Kidney (tissue), 14 donors: ENCODE data around the gene PLEKHM2. TPM values are rescaled to one million over a fixed set of nuclear protein-coding genes. Genes with fewer than 3 reads are reported as not detected.

ENCODE experiments used
- DNase-seq, 5 donors: peaks; one replicate each; pipeline ENCODE4 v3.0.0-alpha.2; 2013 to 2020
- FAIRE-seq: peaks from 2 replicates; lab custom pipeline; 2012; peaks lifted over from hg19 to GRCh38; lab: Jason Lieb, UNC
- H3K27ac ChIP-seq, 2 donors: one replicate each; pipeline ENCODE4 v1.7.0; 2013; ENCODE audit warnings: low read depth in 2 of 2, low read length in 2 of 2, inconsistent platforms in 1 of 2
- H3K27me3 ChIP-seq: one replicate; pipeline ENCODE4 v1.7.1; 2013; ENCODE audit warnings: low read length, inconsistent platforms; ENCODE audit not compliant: control insufficient read depth, insufficient read depth
- H3K36me3 ChIP-seq, 3 donors: one replicate each; pipeline versions ENCODE4 v1.7.0 to v1.7.1; 2013; ENCODE audit warnings: low read length in 3 of 3, control low read depth in 1 of 3, inconsistent platforms in 1 of 3; ENCODE audit not compliant: insufficient read depth in 3 of 3, control insufficient read depth in 2 of 3
- H3K4me1 ChIP-seq, 3 donors: one replicate each; pipeline versions ENCODE4 v1.7.0 to v1.7.1; 2013; ENCODE audit warnings: low read length in 3 of 3, inconsistent platforms in 1 of 3, low read depth in 1 of 3; ENCODE audit not compliant: control insufficient read depth in 2 of 3, insufficient read depth in 2 of 3
- H3K4me3 ChIP-seq, 3 donors: one replicate each; pipeline versions ENCODE4 v1.7.0 to v1.8.1; 2013; ENCODE audit warnings: low read length in 3 of 3, control low read depth in 1 of 3, inconsistent platforms in 1 of 3
- H3K9ac ChIP-seq, 3 donors: one replicate each; pipeline versions ENCODE4 v1.7.0 to v1.7.1; 2013; ENCODE audit warnings: low read length in 3 of 3, control low read depth in 1 of 3, inconsistent platforms in 1 of 3
- H3K9me3 ChIP-seq, 3 donors: one replicate each; pipeline versions ENCODE4 v1.7.0 to v1.7.1; 2013; ENCODE audit warnings: low read length in 3 of 3, control low read depth in 1 of 3, inconsistent platforms in 1 of 3; ENCODE audit not compliant: control insufficient read depth in 2 of 3, insufficient read depth in 1 of 3
- CTCF ChIP-seq: IDR thresholded peaks from 3 replicates; pipeline ENCODE4 v1.5.1; 2012; ENCODE audit warnings: mild to moderate bottlenecking, moderate library complexity, borderline replicate concordance; ENCODE audit not compliant: insufficient read depth; ENCODE audit errors: extremely low read depth
- intact Hi-C: fragments of 100-400 bp; cut with DNase I; formaldehyde crosslinking; loops from one replicate; pipeline ENCODE4 v1.11.1; 2022
- polyA plus RNA-seq: library from polyadenylated mRNA; stranded (reverse); fragments of 350-450 nt; fragmentation: Illumina TruSeq; extraction: RNeasy Lipid Tissue Mini Kit (QIAGEN cat#74804); gene quantifications from one replicate; pipeline ENCODE4 v1.2.3, GENCODE V29; 2014; ENCODE audit warnings: low read depth, low replicate concordance; ENCODE audit not compliant: insufficient read depth
- total RNA-seq: library from RNA; stranded (reverse); fragmentation: NEBNext Ultra II Directional; extraction: Animal tissue kit (Norgen Biotek cat#: 25700); gene quantifications from one replicate; pipeline ENCODE4 v1.2.1, GENCODE V29; 2021
- donor health status: control.
- donor health status: control.
- donor health status: control.
- donor health status: control.
- donor health status: control.
- donor health status: DM: yes; HTN: yes; CAD: no.
- donor health status: Normal renal cell carcinoma (clear cell type).

Gene PLEKHM2
- total and polyA plus RNA-seq, 2 donors from 2014 or later: 21.7 to 65.7 TPM

DNA sequence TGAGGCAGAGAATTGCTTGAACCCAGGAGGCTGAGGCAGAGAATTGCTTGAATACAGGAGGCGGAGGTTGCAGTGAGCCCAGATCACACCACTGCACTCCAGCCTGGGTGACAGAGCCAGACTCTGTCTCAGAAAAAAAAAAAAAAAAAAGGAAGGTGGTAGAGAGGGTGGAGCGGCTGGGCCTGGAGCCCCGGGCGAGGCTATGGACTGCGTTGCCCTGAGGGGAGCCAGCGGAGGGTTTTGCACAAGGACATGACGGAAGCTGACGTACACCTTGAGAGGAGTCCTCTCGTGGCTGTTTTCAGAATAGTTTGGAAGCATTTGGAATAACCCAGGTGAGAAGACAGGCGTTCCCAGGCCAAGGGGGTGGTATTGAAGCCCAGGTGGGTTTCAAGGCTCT is 67.6 kb downstream of the PLEKHM2 start:
- DNase-seq: no peak
- TF ChIP-seq CTCF: no peak
- H3K4me1 ChIP-seq: peaks cover 0 to 15% (median 0%) of the 10 kb centered on the region in 3 donors

DNA sequence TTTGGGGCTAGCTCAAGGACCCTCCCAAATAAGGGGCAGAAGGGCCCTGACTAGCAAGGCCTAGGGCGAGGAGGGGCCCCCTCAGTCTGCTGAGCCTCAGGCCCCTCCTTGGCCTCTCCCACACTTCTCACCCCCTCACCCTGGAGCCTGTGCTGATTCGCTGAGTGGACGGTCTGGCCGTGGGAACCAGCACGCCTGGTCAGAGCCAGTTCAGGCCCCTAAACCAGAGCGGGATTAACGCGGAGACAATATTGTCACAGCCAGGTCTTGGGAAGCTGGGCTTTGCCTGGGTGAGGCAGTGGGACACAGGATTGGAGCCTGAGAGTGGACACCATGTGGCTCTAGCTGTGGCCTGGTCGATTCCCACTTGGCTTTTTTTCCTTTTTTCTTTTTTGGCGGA is 69.7 kb downstream of the PLEKHM2 start:
- Histone ChIP-seq H3K4me3 (no peak overlapping the region), H3K27me3 (no peaks in the 10 kb centered on the region), H3K9ac (no peak overlapping the region), H3K36me3 (no peaks in the 10 kb centered on the region), H3K9me3 (no peaks in the 10 kb centered on the region), H3K27ac (no peak overlapping the region), H3K4me1 (peaks cover 0 to 9% (median 0%) of the 10 kb centered on the region in 3 donors)
- intact Hi-C loops: no loop called here
- no peak for FAIRE-seq
- TF ChIP-seq CTCF: no peak
- DNase-seq: no peak

More for the DNA sequence above, 67.6 kb downstream of the PLEKHM2 start:
- Histone ChIP-seq H3K27me3 (no peaks in the 10 kb centered on the region), H3K9ac (no peak overlapping the region), H3K27ac (no peak overlapping the region), H3K36me3 (no peaks in the 10 kb centered on the region), H3K9me3 (no peaks in the 10 kb centered on the region), H3K4me3 (no peak overlapping the region)
- no peak for FAIRE-seq
- intact Hi-C loops: no loop called here

DNA sequence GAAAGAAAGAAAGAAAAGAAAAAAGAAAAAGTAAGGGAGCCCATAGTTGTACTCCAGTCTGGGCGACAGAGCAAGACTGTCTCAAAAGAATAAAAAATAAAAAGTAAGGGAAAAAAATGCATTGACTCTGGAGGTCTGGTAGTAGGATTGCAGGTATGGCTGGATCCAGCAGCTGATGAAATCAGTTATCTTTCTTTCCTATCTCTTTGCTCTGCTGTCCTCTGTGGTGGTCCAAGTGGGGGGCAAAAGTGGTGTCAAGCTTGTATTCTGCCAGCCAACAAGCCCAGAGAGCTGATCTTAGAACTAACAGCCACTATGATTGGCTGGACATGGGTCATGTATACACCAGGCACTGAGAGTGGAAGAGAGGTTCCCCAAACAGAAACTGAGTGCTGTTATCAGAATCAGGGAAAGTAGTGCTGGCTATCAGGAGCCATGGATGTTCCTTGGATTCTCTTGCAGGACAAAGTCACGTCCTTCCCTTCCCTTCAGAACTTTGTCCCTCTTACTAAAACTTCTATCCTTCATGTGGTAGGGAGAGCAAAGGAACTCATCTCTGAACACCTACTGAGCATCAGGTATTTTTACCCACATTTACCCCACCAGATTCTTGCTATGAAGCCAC is 71.0 kb downstream of the PLEKHM2 start:
- peaks cover 0 to under 1% (median 0%) of the 10 kb centered on the region in 3 donors for H3K4me1 ChIP-seq
- no peaks in the 10 kb centered on the region for H3K9me3 ChIP-seq
- no peak overlapping the region for H3K9ac ChIP-seq
- TF ChIP-seq CTCF: no peak
- H3K36me3 ChIP-seq: no peaks in the 10 kb centered on the region
- DNase-seq: no peak
- intact Hi-C loops: no loop called here
- no peak overlapping the region for H3K27ac ChIP-seq
- H3K27me3 ChIP-seq: no peaks in the 10 kb centered on the region
- H3K4me3 ChIP-seq: no peak overlapping the region
- FAIRE-seq: no peak

DNA sequence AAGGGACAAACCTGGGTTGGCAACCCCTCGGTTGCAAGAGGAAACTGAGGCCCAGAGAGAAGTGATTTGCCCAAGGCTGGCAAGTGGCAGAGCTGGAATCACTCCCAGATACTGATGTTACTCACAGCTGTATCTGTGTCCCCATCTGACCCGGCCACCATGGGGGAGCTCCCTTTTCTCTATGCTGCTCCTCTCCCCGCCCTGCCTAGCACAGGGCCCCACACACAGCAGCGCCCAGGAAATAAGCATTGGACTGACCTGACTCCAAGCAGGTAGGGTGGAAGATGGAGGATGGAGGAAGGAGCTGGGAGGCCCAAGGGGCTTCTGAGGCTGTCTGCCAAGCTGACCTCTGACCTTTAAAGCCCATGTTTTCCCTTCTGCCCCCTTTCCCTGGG is 71.5 kb downstream of the PLEKHM2 start:
- Histone ChIP-seq H3K9me3 (no peaks in the 10 kb centered on the region), H3K27ac (no peak overlapping the region), H3K27me3 (no peaks in the 10 kb centered on the region), H3K4me1 (no peaks in the 10 kb centered on the region), H3K36me3 (no peaks in the 10 kb centered on the region), H3K9ac (no peak overlapping the region), H3K4me3 (no peak overlapping the region)
- no peak for FAIRE-seq
- intact Hi-C loops: no loop called here
- DNase-seq: no peak
- TF ChIP-seq CTCF: no peak
